ENCODE results near the gene HSD11B1. TPM values are rescaled to one million over a fixed set of nuclear protein-coding genes. Genes with fewer than 3 reads are reported as not detected.
A peak's percentile ranks its signal among the peaks of the same experiment; 100 is the strongest.

Gene HSD11B1
- total RNA-seq, 1 donor from 2014 or later, result not detected

GRCh38 chr1:209778102-209778501 lies 73.5 kb downstream of the HSD11B1 start:
- no peak for DNase-seq (ENCODE audit: low spot score)
- Mint-ChIP-seq H3K36me3 (ENCODE audit: low read depth, unreplicated experiment) (no peaks in the 10 kb centered on the region), H3K27me3 (ENCODE audit: unreplicated experiment) (peaks cover 2% of the 10 kb centered on the region), H3K9me3 (ENCODE audit: unreplicated experiment) (no peaks in the 10 kb centered on the region), H3K4me3 (ENCODE audit: unreplicated experiment) (no peak overlapping the region), H3K4me1 (ENCODE audit: unreplicated experiment) (peaks cover 7% of the 10 kb centered on the region), H3K27ac (ENCODE audit: unreplicated experiment) (no peak overlapping the region)
- TF ChIP-seq CTCF (IDR thresholded peaks at IDR 0.05; ENCODE audit: unreplicated experiment), result no peak

GRCh38 chr1:209780268-209780667 lies 75.6 kb downstream of the HSD11B1 start:
- Mint-ChIP-seq H3K4me3 (ENCODE audit: unreplicated experiment) (no peak overlapping the region), H3K9me3 (ENCODE audit: unreplicated experiment) (no peaks in the 10 kb centered on the region), H3K4me1 (ENCODE audit: unreplicated experiment) (peaks cover 15% of the 10 kb centered on the region), H3K27me3 (ENCODE audit: unreplicated experiment) (peaks cover 8% of the 10 kb centered on the region), H3K36me3 (ENCODE audit: low read depth, unreplicated experiment) (no peaks in the 10 kb centered on the region), H3K27ac (ENCODE audit: unreplicated experiment) (no peak overlapping the region)
- DNase-seq (ENCODE audit: low spot score), result no peak
- no peak for TF ChIP-seq CTCF (IDR thresholded peaks at IDR 0.05; ENCODE audit: unreplicated experiment)

- no peak for TF ChIP-seq CTCF (IDR thresholded peaks at IDR 0.05; ENCODE audit: unreplicated experiment)
- Mint-ChIP-seq H3K27me3 (ENCODE audit: unreplicated experiment) (peaks cover 10% of the 10 kb centered on the region), H3K4me3 (ENCODE audit: unreplicated experiment) (peak overlapping the region; percentile 91), H3K27ac (ENCODE audit: unreplicated experiment) (no peak overlapping the region), H3K9me3 (ENCODE audit: unreplicated experiment) (no peaks in the 10 kb centered on the region), H3K4me1 (ENCODE audit: unreplicated experiment) (peaks cover 15% of the 10 kb centered on the region), H3K36me3 (ENCODE audit: low read depth, unreplicated experiment) (peaks cover 9% of the 10 kb centered on the region)
- DNase-seq (ENCODE audit: low spot score), result no peak
Observed at GRCh38 chr1:209783386-209783785, 78.7 kb downstream of the HSD11B1 start.

Other genes starting within 250 kb of the HSD11B1 start
- gene CAMK1G, start 121.1 kb upstream of the HSD11B1 start, total RNA-seq (ENCODE audit: unreplicated experiment), result not detected
- 0.21 TPM for gene LAMB3, start 52.4 kb upstream of the HSD11B1 start, total RNA-seq (ENCODE audit: unreplicated experiment)
- gene G0S2, start 29.4 kb upstream of the HSD11B1 start, total RNA-seq (ENCODE audit: unreplicated experiment), result not detected
- not detected for gene TRAF3IP3, start 51.2 kb downstream of the HSD11B1 start, total RNA-seq (ENCODE audit: unreplicated experiment)
- 2.8 TPM for gene C1orf74, start 79.7 kb downstream of the HSD11B1 start, total RNA-seq (ENCODE audit: unreplicated experiment)
- gene IRF6, start 101.3 kb downstream of the HSD11B1 start, total RNA-seq (ENCODE audit: unreplicated experiment), result 21.3 TPM
- gene UTP25, start 123.1 kb downstream of the HSD11B1 start, total RNA-seq (ENCODE audit: unreplicated experiment), result 4.6 TPM
- gene SYT14, start 233.4 kb downstream of the HSD11B1 start, total RNA-seq (ENCODE audit: unreplicated experiment), result 9.7 TPM

Measured in endothelial cell (in vitro differentiated cells).